ENCODE measurements around the gene NID1. TPM values are rescaled to one million over a fixed set of nuclear protein-coding genes. Genes with fewer than 3 reads are reported as not detected.

Gene NID1
- polyA plus RNA-seq, 1 donor from 2014 or later = 0.04 TPM

DNA sequence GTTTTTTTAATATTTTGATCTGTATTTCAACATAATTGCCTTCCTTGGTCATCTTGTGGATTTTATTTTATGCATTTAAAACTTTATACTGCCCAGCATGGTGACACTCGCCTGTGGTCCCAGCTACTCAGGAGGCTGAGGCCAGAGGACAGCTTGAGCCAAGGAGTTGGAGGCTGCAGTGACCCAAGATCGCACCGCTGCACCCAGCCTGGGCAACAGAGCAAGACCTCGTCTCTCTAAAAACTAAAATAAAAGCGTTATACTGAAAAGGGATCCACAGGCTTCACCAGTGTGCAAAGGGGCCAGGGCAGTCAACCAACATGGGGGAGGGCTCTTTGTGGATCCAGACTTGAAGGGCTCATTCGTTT is 1.4 kb downstream of the NID1 start:
- TF ChIP-seq TAF1 (IDR thresholded peaks at IDR 0.05; ENCODE audit: low read depth) (no peak), SMC3 (conservative IDR thresholded peaks at IDR 0.05; ENCODE audit: poor library complexity) (no peak), REST (IDR thresholded peaks at IDR 0.05; ENCODE audit: borderline replicate concordance) (no peak), EZH2 (IDR thresholded peaks at IDR 0.05; ENCODE audit: borderline replicate concordance, insufficient read depth, low read length, poor library complexity, severe bottlenecking) (no peak), RAD21 (conservative IDR thresholded peaks at IDR 0.05) (no peak), EP300 (conservative IDR thresholded peaks at IDR 0.05; ENCODE audit: poor library complexity, severe bottlenecking) (no peak), POLR2AphosphoS5 (IDR thresholded peaks at IDR 0.05) (no peak), MXI1 (conservative IDR thresholded peaks at IDR 0.05; ENCODE audit: poor library complexity, severe bottlenecking) (no peak)
- TF ChIP-seq, protein P1, sequence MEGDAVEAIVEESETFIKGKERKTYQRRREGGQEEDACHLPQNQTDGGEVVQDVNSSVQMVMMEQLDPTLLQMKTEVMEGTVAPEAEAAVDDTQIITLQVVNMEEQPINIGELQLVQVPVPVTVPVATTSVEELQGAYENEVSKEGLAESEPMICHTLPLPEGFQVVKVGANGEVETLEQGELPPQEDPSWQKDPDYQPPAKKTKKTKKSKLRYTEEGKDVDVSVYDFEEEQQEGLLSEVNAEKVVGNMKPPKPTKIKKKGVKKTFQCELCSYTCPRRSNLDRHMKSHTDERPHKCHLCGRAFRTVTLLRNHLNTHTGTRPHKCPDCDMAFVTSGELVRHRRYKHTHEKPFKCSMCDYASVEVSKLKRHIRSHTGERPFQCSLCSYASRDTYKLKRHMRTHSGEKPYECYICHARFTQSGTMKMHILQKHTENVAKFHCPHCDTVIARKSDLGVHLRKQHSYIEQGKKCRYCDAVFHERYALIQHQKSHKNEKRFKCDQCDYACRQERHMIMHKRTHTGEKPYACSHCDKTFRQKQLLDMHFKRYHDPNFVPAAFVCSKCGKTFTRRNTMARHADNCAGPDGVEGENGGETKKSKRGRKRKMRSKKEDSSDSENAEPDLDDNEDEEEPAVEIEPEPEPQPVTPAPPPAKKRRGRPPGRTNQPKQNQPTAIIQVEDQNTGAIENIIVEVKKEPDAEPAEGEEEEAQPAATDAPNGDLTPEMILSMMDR (IDR thresholded peaks at IDR 0.05; ENCODE audit: poor library complexity, severe bottlenecking) = no peak
- H2AFZ ChIP-seq (ENCODE audit: low read depth, low read length) = no peak overlapping the region

DNA sequence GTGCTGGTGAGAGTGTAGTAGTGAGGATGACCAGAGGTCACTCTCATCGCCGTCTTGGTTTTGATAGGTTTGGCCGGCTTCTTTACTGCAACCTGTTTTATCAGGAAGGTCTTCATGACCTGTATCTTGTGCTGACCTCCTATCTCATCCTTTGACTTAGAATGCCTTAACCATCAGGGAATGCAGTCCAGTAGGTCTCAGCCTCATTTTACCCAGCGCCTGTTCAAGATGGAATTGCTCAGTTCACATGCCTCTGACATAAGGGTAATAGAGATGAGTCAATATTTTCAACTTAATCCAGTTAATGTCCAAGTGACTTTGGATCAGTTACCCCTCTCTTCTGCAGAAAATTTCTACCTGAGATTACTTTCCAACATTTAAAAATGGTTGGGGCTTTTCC is 4.6 kb downstream of the NID1 start:
- Histone ChIP-seq H3K9ac (ENCODE audit: low read length) (no peak overlapping the region), H3K36me3 (ENCODE audit: insufficient read depth, low read length) (no peaks in the 10 kb centered on the region), H3K27me3 (ENCODE audit: insufficient read depth, low read depth, low read length) (peaks cover 20% of the 10 kb centered on the region), H3K79me2 (replicated peaks; ENCODE audit: insufficient read depth, low read length) (no peaks in the 10 kb centered on the region), H3K9me2 (ENCODE audit: insufficient read depth, low read length) (no peaks in the 10 kb centered on the region), H3K4me3 (ENCODE audit: low read length) (no peak overlapping the region), H3F3A (ENCODE audit: insufficient read depth, low read length, poor library complexity, severe bottlenecking) (no peaks in the 10 kb centered on the region), H3K4me2 (ENCODE audit: low read length) (no peak overlapping the region), H2AFZ (ENCODE audit: low read depth, low read length) (no peak overlapping the region), H3K27ac (ENCODE audit: low read length) (no peak overlapping the region), H4K20me1 (ENCODE audit: insufficient read depth) (no peaks in the 10 kb centered on the region), H3K9me3 (ENCODE audit: low read length) (no peaks in the 10 kb centered on the region)
- TF ChIP-seq POLR2AphosphoS5 (IDR thresholded peaks at IDR 0.05) (no peak), EZH2 (IDR thresholded peaks at IDR 0.05; ENCODE audit: borderline replicate concordance, insufficient read depth, low read length, poor library complexity, severe bottlenecking) (no peak)
- TF ChIP-seq, protein P1 (IDR thresholded peaks at IDR 0.05; ENCODE audit: poor library complexity, severe bottlenecking) = no peak

More for the DNA sequence above, 1.4 kb downstream of the NID1 start:
- no peak overlapping the region for H3K4me2 ChIP-seq (ENCODE audit: low read length)
- no peaks in the 10 kb centered on the region for H3K9me2 ChIP-seq (ENCODE audit: insufficient read depth, low read length)
- H3K9me3 ChIP-seq (ENCODE audit: low read length) = no peaks in the 10 kb centered on the region
- no peaks in the 10 kb centered on the region for H4K20me1 ChIP-seq (ENCODE audit: insufficient read depth)
- H3K79me2 ChIP-seq (replicated peaks; ENCODE audit: insufficient read depth, low read length) = no peaks in the 10 kb centered on the region
- peaks cover 40% of the 10 kb centered on the region for H3K27me3 ChIP-seq (ENCODE audit: insufficient read depth, low read depth, low read length)
- no peaks in the 10 kb centered on the region for H3F3A ChIP-seq (ENCODE audit: insufficient read depth, low read length, poor library complexity, severe bottlenecking)
- H3K4me3 ChIP-seq (ENCODE audit: low read length) = peak overlapping the region; percentile 84
- no peak overlapping the region for H3K27ac ChIP-seq (ENCODE audit: low read length)
- no peak overlapping the region for H3K9ac ChIP-seq (ENCODE audit: low read length)
- H3K36me3 ChIP-seq (ENCODE audit: insufficient read depth, low read length) = no peaks in the 10 kb centered on the region
